ENCODE measurements around the gene HEATR1.

Gene HEATR1

DNA sequence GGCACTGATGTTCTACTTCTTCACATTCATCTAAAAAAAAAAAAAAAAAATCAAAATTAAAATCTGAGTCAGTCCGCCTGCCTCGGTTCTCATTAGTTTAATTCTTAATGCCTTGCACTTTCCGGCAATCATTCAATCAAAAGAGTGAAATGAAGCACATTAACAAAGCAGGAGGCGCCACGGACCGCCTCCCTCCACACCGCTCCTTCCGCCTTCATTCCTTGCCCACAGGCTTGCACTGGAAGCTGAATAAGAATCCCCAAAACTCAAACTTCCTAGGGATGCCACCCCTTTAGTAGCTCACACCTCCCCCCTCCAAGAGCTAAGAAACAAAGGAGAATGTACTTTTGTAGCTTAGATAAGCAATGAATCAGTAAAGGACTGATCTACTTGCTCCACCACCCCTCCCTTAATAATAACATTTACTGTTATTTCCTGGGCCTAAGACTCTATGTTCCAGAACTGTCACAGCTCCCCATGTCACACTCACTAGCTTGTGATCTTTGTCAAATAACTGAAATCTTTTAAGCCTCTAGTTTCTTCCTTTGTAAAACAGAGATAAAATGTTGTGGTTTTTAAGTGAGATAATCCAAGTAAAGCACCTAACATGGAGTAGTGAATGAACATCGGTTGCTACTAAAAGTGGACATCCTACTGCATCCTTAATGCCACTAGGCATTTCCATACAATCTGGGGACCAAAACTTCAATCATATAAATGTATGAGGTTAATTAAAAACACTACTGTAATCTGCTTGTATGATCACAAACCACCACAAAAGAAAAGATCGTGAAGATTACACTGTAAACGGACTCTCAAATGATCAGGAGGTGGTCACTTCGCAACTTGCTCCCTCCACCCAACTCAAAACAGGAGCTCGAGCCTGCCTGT lies 53.1 kb downstream of the HEATR1 start:
- TF ChIP-seq SIN3A (IDR thresholded peaks at IDR 0.05; ENCODE audit: borderline replicate concordance, insufficient read depth, low read length) (no peak), FOXP2 (optimal IDR thresholded peaks at IDR 0.05; ENCODE audit: borderline replicate concordance, extremely low read depth, extremely low read length, insufficient read depth) (no peak), TAF1 (IDR thresholded peaks at IDR 0.05; ENCODE audit: borderline replicate concordance, insufficient read depth, low read length) (no peak), REST (IDR thresholded peaks at IDR 0.05; ENCODE audit: insufficient read depth in 1 of 2, low read depth in 2 of 2, low read length in 2 of 2) (no peak), POLR2AphosphoS5 (IDR thresholded peaks at IDR 0.05; ENCODE audit: low read depth, low read length) (no peak)

GRCh38 chr1:236548452-236548851 lies 55.9 kb downstream of the HEATR1 start:
- TF ChIP-seq POLR2AphosphoS5 (IDR thresholded peaks at IDR 0.05; ENCODE audit: low read depth, low read length) (no peak), SIN3A (IDR thresholded peaks at IDR 0.05; ENCODE audit: borderline replicate concordance, insufficient read depth, low read length) (no peak), REST (IDR thresholded peaks at IDR 0.05; ENCODE audit: insufficient read depth in 1 of 2, low read depth in 2 of 2, low read length in 2 of 2) (no peak), FOXP2 (optimal IDR thresholded peaks at IDR 0.05; ENCODE audit: borderline replicate concordance, extremely low read depth, extremely low read length, insufficient read depth) (no peak), TAF1 (IDR thresholded peaks at IDR 0.05; ENCODE audit: borderline replicate concordance, insufficient read depth, low read length) (no peak)

- no peak for TF ChIP-seq TAF1 (IDR thresholded peaks at IDR 0.05; ENCODE audit: borderline replicate concordance, insufficient read depth, low read length)
- no peak for TF ChIP-seq REST (IDR thresholded peaks at IDR 0.05; ENCODE audit: insufficient read depth in 1 of 2, low read depth in 2 of 2, low read length in 2 of 2)
- no peak for TF ChIP-seq FOXP2 (optimal IDR thresholded peaks at IDR 0.05; ENCODE audit: borderline replicate concordance, extremely low read depth, extremely low read length, insufficient read depth)
- TF ChIP-seq SIN3A (IDR thresholded peaks at IDR 0.05; ENCODE audit: borderline replicate concordance, insufficient read depth, low read length) = no peak
- no peak for TF ChIP-seq POLR2AphosphoS5 (IDR thresholded peaks at IDR 0.05; ENCODE audit: low read depth, low read length)
Measured at GRCh38 chr1:236545621-236546169, 58.6 kb downstream of the HEATR1 start.

GRCh38 chr1:236543065-236543669 lies 61.1 kb downstream of the HEATR1 start:
- no peak for TF ChIP-seq FOXP2 (optimal IDR thresholded peaks at IDR 0.05; ENCODE audit: borderline replicate concordance, extremely low read depth, extremely low read length, insufficient read depth)
- no peak for TF ChIP-seq REST (IDR thresholded peaks at IDR 0.05; ENCODE audit: insufficient read depth in 1 of 2, low read depth in 2 of 2, low read length in 2 of 2)
- no peak for TF ChIP-seq TAF1 (IDR thresholded peaks at IDR 0.05; ENCODE audit: borderline replicate concordance, insufficient read depth, low read length)
- TF ChIP-seq POLR2AphosphoS5 (IDR thresholded peaks at IDR 0.05; ENCODE audit: low read depth, low read length) = no peak
- TF ChIP-seq SIN3A (IDR thresholded peaks at IDR 0.05; ENCODE audit: borderline replicate concordance, insufficient read depth, low read length) = no peak
